ENCODE results near the gene ZNF543.

GRCh38 chr19:57280165-57280961, 39.9 kb upstream of the ZNF543 start, which contains the start of gene ZNF460:
- peak; percentile 70 to 78 for TF ChIP-seq POLR2A (IDR thresholded peaks at IDR 0.05)
- TF ChIP-seq, protein P1, sequence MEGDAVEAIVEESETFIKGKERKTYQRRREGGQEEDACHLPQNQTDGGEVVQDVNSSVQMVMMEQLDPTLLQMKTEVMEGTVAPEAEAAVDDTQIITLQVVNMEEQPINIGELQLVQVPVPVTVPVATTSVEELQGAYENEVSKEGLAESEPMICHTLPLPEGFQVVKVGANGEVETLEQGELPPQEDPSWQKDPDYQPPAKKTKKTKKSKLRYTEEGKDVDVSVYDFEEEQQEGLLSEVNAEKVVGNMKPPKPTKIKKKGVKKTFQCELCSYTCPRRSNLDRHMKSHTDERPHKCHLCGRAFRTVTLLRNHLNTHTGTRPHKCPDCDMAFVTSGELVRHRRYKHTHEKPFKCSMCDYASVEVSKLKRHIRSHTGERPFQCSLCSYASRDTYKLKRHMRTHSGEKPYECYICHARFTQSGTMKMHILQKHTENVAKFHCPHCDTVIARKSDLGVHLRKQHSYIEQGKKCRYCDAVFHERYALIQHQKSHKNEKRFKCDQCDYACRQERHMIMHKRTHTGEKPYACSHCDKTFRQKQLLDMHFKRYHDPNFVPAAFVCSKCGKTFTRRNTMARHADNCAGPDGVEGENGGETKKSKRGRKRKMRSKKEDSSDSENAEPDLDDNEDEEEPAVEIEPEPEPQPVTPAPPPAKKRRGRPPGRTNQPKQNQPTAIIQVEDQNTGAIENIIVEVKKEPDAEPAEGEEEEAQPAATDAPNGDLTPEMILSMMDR (IDR thresholded peaks at IDR 0.05 in 4 of 5, conservative IDR thresholded peaks at IDR 0.05 in 1 of 5) = peak in 1 of 5 experiments; percentile 24

All from gastrocnemius medialis (tissue), 4 donors.